ENCODE measurements around the gene KLB. TPM values are rescaled to one million over a fixed set of nuclear protein-coding genes. Genes with fewer than 3 reads are reported as not detected.

Gene KLB
- total and polyA plus RNA-seq, 4 donors = 13.5 to 31.0 (median 22.8) TPM

DNA sequence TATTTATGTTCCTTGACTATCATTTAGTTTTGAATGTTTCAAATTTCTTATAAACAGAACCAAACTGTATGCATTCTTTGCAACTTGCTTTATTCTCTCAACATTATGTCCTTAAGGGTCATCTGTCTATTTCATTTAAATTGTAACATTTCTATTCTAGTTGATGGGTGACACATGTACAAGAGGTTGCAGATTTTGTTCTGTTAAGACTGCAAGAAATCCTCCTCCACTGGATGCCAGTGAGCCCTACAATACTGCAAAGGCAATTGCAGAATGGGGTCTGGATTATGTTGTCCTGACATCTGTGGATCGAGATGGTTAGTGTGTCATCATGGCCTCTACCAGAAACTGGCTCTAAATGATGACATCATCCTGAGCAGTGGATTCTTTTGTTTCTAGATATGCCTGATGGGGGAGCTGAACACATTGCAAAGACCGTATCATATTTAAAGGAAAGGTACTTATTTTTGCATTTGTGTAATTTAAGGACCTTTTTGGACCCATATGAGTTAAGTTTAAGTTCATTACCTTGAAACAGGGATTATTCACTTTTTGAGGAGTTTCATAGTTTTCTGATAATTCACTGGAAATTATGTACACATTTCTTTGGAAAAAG lies 58.3 kb downstream of the KLB start:
- Histone ChIP-seq H3K4me3 (ENCODE audit: low read depth in 1 of 3, low read length in 3 of 3) (no peak overlapping the region), H3K4me1 (ENCODE audit: control insufficient read depth in 4 of 4, insufficient read depth in 4 of 4, low read length in 3 of 4) (peaks cover 7 to 28% (median 17%) of the 10 kb centered on the region in 4 donors), H3K36me3 (ENCODE audit: control insufficient read depth in 4 of 4, insufficient read depth in 3 of 4, low read depth in 1 of 4, low read length in 3 of 4) (peaks cover 4 to 18% (median 11%) of the 10 kb centered on the region in 4 donors), H3K9me3 (ENCODE audit: control insufficient read depth in 4 of 4, low read length in 3 of 4) (no peaks in the 10 kb centered on the region), H3K27me3 (ENCODE audit: control insufficient read depth in 4 of 4, insufficient read depth in 4 of 4, low read length in 3 of 4) (no peaks in the 10 kb centered on the region), H3K9ac (ENCODE audit: low read depth in 1 of 2, low read length in 2 of 2) (no peak overlapping the region), H3K27ac (ENCODE audit: low read depth in 1 of 2, low read length in 2 of 2) (no peak overlapping the region)
- 72% methylated on average over 2 of the region's 2 CpGs for WGBS
- DNase-seq (ENCODE audit: low spot score) = no peak
- TF ChIP-seq, protein P1, sequence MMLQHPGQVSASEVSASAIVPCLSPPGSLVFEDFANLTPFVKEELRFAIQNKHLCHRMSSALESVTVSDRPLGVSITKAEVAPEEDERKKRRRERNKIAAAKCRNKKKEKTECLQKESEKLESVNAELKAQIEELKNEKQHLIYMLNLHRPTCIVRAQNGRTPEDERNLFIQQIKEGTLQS (IDR thresholded peaks at IDR 0.05) = peak; percentile 34
- TF ChIP-seq HNF4G (IDR thresholded peaks at IDR 0.05) (no peak), RAD21 (IDR thresholded peaks at IDR 0.05) (peak in 1 of 2 donors; percentile 9)

DNA sequence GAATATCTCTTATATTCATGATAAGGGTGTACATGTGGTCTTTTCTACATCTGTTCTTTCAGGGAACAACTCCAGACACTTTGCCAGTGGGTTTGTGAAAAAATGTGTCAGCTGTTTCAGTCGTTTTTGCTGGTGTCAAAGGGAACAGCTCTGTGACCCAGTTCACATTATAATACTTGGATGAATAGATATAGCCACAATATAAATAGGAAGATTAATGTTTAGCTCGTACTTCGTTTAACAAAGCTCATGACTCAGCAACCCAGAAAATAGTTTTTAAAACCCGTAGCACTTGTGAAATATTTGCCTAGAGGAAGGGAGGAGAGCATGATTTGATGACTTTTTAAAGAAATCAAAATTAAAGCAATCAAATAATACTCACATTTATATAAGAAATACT lies 60.0 kb downstream of the KLB start:
- peak overlapping the region; percentile 40 to 72 for H3K27ac ChIP-seq (ENCODE audit: low read depth in 1 of 2, low read length in 2 of 2)
- H3K9me3 ChIP-seq (ENCODE audit: control insufficient read depth in 4 of 4, low read length in 3 of 4) = no peaks in the 10 kb centered on the region
- DNase-seq (ENCODE audit: low spot score) = no peak
- peaks cover 4 to 13% (median 11%) of the 10 kb centered on the region in 4 donors for H3K36me3 ChIP-seq (ENCODE audit: control insufficient read depth in 4 of 4, insufficient read depth in 3 of 4, low read depth in 1 of 4, low read length in 3 of 4)
- H3K4me3 ChIP-seq (ENCODE audit: low read depth in 1 of 3, low read length in 3 of 3) = no peak overlapping the region
- no peaks in the 10 kb centered on the region for H3K27me3 ChIP-seq (ENCODE audit: control insufficient read depth in 4 of 4, insufficient read depth in 4 of 4, low read length in 3 of 4)
- peaks cover 9 to 37% (median 27%) of the 10 kb centered on the region in 4 donors for H3K4me1 ChIP-seq (ENCODE audit: control insufficient read depth in 4 of 4, insufficient read depth in 4 of 4, low read length in 3 of 4)
- WGBS = 28% methylated on average over 4 of the region's 4 CpGs
- H3K9ac ChIP-seq (ENCODE audit: low read depth in 1 of 2, low read length in 2 of 2) = peak overlapping the region in 1 of 2 donors; percentile 8
- TF ChIP-seq, protein P2, sequence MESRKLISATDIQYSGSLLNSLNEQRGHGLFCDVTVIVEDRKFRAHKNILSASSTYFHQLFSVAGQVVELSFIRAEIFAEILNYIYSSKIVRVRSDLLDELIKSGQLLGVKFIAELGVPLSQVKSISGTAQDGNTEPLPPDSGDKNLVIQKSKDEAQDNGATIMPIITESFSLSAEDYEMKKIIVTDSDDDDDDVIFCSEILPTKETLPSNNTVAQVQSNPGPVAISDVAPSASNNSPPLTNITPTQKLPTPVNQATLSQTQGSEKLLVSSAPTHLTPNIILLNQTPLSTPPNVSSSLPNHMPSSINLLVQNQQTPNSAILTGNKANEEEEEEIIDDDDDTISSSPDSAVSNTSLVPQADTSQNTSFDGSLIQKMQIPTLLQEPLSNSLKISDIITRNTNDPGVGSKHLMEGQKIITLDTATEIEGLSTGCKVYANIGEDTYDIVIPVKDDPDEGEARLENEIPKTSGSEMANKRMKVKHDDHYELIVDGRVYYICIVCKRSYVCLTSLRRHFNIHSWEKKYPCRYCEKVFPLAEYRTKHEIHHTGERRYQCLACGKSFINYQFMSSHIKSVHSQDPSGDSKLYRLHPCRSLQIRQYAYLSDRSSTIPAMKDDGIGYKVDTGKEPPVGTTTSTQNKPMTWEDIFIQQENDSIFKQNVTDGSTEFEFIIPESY (IDR thresholded peaks at IDR 0.05) = no peak
- TF ChIP-seq NR2F2 (IDR thresholded peaks at IDR 0.05) = no peak
- TF ChIP-seq RAD21 (IDR thresholded peaks at IDR 0.05) = peak; percentile 12 to 28
- no peak for TF ChIP-seq FOXA1 (IDR thresholded peaks at IDR 0.05)
- TF ChIP-seq, protein P3, sequence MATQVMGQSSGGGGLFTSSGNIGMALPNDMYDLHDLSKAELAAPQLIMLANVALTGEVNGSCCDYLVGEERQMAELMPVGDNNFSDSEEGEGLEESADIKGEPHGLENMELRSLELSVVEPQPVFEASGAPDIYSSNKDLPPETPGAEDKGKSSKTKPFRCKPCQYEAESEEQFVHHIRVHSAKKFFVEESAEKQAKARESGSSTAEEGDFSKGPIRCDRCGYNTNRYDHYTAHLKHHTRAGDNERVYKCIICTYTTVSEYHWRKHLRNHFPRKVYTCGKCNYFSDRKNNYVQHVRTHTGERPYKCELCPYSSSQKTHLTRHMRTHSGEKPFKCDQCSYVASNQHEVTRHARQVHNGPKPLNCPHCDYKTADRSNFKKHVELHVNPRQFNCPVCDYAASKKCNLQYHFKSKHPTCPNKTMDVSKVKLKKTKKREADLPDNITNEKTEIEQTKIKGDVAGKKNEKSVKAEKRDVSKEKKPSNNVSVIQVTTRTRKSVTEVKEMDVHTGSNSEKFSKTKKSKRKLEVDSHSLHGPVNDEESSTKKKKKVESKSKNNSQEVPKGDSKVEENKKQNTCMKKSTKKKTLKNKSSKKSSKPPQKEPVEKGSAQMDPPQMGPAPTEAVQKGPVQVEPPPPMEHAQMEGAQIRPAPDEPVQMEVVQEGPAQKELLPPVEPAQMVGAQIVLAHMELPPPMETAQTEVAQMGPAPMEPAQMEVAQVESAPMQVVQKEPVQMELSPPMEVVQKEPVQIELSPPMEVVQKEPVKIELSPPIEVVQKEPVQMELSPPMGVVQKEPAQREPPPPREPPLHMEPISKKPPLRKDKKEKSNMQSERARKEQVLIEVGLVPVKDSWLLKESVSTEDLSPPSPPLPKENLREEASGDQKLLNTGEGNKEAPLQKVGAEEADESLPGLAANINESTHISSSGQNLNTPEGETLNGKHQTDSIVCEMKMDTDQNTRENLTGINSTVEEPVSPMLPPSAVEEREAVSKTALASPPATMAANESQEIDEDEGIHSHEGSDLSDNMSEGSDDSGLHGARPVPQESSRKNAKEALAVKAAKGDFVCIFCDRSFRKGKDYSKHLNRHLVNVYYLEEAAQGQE (IDR thresholded peaks at IDR 0.05) = no peak
- TF ChIP-seq, protein P1 (IDR thresholded peaks at IDR 0.05) = peak; percentile 32
- no peak for TF ChIP-seq TAF1 (conservative IDR thresholded peaks at IDR 0.05)
- TF ChIP-seq GABPA (IDR thresholded peaks at IDR 0.05 in 1 of 2, conservative IDR thresholded peaks at IDR 0.05 in 1 of 2) = no peak
- peak; percentile 11 for TF ChIP-seq YY1 (IDR thresholded peaks at IDR 0.05)
- TF ChIP-seq, protein P4, sequence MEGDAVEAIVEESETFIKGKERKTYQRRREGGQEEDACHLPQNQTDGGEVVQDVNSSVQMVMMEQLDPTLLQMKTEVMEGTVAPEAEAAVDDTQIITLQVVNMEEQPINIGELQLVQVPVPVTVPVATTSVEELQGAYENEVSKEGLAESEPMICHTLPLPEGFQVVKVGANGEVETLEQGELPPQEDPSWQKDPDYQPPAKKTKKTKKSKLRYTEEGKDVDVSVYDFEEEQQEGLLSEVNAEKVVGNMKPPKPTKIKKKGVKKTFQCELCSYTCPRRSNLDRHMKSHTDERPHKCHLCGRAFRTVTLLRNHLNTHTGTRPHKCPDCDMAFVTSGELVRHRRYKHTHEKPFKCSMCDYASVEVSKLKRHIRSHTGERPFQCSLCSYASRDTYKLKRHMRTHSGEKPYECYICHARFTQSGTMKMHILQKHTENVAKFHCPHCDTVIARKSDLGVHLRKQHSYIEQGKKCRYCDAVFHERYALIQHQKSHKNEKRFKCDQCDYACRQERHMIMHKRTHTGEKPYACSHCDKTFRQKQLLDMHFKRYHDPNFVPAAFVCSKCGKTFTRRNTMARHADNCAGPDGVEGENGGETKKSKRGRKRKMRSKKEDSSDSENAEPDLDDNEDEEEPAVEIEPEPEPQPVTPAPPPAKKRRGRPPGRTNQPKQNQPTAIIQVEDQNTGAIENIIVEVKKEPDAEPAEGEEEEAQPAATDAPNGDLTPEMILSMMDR (IDR thresholded peaks at IDR 0.05; ENCODE audit: low read depth, low read length, missing input control) = no peak
- peak; percentile 13 for TF ChIP-seq FOXA2 (IDR thresholded peaks at IDR 0.05)
- no peak for TF ChIP-seq HNF4G (IDR thresholded peaks at IDR 0.05)
- TF ChIP-seq JUND (IDR thresholded peaks at IDR 0.05) = peak in 1 of 2 donors; percentile 32
- TF ChIP-seq, protein P5, sequence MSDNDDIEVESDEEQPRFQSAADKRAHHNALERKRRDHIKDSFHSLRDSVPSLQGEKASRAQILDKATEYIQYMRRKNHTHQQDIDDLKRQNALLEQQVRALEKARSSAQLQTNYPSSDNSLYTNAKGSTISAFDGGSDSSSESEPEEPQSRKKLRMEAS (IDR thresholded peaks at IDR 0.05) = no peak
- TF ChIP-seq SP1 (IDR thresholded peaks at IDR 0.05) = peak; percentile 35
- peak; percentile 39 to 73 for TF ChIP-seq RXRA (IDR thresholded peaks at IDR 0.05)
- TF ChIP-seq HNF4A (conservative IDR thresholded peaks at IDR 0.05) = peak; percentile 31 to 69
- TF ChIP-seq EGR1 (IDR thresholded peaks at IDR 0.05; ENCODE audit: low read depth in 2 of 2) = no peak
